Glomerular visceral epithelial cell (primary cell): ENCODE results near the gene SYMPK.

Source experiments
- DNase-seq: peaks from one replicate; pipeline ENCODE4 v3.0.0-alpha.2; 2016; ENCODE audit errors: extremely low spot score

Gene SYMPK

DNA sequence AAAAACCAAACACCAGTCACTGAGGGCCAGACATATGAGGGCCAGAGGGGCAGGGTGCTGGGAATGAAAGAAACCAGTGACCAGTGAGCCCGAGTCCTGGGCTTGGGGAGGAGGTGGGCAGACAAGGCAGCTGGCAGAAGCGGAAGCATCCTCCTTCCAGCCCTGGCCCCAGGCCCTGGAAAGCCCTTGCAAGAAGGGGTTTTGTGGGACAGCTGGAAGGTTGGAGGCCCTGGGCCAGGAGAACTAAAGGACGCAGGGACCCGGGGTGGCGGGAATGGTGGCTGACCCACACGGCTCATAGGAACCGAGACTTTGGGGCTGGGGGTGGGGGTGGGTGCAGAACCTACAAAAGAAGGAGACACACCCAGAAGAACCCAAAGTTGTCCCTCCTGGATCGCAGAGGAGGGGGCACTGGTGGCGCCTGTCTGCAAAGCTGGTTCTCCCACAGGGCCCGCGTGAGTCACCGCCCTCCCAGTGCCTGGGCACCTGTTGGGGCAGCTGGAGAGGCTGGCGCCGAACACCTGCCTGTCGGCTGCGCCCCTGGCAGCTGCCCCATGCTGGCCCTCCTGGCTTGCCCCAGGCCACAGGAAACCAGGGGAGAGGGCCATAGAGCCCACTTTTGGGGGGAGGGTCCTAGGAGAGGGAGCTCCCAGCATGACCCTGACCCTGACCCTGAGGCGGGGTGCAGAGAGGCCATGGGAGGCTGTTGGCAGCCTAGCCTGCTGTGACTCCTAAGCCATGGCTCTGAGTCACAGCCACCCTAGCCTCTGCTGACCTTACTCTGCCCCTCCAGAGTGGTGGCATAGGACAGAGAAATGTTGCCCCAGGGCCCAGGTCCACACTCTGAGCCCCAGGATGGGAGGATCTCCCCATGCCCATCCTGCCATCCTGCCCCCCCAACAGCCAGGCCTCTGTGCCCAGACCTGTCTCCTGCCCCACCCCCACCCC, 81.5 kb downstream of the SYMPK start:
- DNase-seq: no peak

DNA sequence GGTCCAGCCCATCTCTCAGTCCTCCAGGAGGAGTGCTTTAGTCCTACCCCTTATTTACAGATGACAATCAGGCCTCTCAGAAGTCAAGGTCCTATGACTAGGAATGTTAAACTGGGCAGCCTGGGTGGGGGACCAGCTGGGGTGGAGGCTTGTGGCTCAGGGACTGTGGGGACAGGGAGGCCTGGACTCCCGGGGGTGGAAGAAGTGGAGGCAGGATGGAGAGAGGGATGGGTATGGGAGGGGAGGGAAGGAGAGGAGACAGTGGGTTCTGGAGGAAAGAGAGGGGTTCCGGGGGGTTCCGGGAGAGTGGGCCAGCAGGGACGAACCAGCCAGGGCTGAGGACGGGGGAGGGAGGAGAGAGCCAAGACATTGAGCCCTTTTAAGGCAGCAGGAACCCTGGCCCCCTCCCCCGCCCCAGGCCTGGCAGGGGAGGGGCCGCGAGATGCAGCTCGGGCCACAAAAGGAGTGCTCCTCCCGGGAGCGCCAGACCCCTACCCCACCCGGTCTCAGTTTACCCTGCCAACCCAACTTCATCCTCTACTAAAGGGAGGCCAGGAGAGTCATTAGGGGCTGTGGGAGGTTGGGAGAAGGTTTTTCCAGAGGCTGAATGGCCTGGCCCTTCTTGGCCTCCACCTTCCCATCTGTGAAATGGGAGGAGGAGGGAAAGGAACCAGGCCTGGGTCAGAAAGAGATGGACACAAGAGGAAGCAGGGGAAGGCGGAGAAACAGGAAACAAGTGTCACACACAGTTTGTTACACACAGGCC, 82.3 kb downstream of the SYMPK start:
- DNase-seq: no peak

DNA sequence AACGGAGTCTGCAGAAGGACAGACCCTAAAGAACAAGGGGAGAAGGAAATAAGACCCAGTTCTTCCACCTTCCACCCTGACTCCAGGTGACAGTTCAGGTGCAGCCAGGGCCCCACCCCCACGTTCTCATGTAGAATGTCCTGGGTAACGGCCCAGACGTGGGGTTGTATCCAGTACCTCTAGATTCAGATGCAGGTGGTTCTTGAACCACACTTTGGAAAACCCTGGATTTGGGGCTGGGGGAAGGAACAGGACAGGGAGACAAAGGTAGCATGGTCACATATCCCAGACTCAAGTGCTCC, 82.8 kb downstream of the SYMPK start:
- no peak for DNase-seq

DNA sequence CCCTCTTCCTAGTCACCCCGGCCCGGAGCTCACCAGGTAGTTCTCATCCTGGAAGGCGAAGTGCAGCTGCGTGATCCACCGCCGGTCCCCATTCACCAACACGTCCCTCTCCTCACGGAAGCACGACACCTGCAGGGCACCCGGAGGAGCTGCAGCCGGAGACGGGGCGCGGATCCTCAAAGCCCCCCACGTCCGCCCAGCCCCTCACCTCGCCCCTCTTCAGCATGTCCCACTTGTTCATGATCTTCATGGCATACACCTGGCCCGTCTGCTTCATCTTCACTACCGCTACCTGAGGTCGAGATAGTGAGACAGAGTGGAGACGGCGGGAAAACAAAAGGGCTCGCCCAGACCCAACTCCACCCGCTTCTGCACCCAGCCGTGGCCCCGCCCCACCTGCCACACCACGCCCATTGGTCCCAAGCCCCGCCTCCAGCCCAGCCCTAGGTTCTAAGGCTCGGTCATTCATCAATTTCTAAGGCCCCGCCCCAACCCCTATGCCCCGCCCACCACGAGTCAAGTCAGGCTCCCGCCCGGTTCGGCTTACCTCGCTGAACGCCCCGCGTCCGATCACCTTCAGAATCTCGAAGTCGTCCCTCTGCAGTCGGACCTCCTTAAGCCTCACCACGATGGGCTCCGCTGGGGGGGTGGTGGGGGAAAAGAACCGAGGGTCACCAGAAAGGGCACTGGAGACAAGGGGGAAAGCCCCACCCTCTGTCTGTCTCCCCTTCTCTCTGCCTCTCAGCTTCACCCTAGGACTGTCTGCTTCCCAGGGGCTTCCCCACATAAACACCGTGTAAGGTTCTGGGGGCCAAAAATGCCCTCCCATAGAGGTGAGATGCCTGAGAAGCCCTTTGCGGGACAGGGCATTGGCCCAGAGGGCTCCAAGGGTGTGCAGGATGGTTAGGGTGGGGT, 83.5 kb downstream of the SYMPK start:
- peak; percentile 48 for DNase-seq

DNA sequence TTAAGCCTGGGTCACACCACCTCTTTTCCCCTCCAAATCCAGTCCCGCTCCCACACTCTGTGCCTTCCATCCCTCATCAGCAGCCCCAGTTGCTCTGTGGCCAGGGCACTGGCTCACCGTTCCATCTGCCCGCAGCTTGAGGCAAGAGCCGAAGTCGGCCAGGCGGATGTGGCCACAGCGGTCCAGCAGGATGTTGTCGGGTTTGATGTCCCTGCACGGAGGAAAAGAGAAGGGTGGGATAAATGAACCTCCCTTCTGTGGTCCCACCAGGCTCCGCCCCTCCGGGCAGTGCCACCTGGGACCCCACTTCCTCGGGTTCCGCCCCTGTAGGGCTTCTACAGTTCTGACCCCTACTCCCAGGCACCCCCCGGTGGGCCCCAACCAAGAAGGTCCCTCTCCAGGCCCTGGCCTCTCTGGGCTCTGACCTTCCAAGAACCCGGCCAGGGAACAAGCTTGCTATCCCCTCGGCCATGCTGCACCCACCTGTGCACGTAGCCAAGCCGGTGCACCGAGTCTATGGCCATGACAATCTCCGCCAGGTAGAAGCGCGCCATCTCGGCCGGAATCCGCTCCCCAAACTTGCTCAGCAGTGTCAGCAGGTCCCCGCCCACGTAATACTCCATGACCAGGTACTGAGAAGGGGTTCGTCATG, 84.8 kb downstream of the SYMPK start:
- DNase-seq: no peak

DNA sequence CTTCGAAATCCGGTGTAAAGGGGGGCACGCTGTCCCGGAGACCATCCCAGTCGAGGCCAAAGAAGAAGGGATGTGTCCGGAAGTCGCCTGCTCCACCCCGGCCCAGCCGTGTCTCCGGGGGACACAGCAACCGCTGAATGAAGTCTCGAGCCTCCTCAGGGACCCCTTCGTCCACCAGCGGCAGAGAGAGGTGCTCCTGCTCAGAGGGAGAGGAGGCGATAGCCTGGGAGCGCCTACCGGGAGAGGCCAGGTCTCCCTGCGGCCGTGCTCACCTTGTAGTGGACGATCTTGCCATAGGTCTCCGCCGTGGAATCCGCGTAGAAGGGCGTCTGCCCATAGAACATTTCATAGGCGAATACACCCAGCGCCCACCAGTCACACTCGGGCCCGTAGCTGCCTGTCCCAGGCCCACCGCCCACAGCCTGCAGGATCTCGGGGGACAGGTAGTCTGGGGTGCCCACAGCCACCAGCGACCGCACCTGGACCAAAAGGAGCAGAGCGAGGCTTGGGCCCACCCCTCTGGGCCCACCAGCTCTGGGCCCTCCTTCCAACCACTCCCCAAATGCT, 85.5 kb downstream of the SYMPK start:
- no peak for DNase-seq

DNA sequence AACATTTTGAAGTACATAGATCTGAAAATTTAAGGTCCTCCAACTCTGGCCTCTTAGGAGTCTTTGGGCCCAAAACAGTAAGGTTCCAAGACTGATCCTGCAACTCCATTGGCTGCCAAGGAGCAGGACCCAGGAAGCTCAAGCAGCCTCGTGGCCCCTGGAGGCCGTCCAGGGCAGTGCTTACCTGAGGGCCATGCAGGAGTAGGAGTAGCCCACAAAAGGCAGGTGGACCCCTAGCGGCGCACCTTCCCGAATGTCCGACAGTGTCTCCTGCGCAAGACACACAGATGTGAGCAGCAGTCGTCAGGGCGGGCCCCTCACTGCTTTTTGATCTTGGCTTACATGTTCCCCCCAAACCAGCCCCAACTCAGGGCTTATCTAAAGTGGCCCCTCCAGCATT, 88.2 kb downstream of the SYMPK start:
- DNase-seq: no peak

DNA sequence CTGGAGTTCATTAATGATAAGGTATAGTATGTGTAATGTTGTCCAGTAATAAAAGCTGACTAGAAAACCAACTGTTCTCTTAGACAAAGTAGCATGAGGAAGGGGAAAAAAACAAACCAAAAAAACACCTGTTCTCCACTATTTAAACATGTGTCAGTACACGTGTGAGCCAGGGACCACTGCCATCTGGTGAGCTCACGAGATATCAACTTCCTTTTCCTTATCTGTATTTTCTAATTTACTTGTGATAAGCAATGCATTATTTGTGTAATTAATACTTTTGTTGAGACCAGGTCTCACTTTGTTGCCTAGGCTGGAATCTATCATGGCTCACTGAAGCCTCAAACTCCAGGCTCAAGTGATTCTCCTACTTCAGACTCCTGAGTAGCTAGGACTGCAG, 89.6 kb downstream of the SYMPK start:
- DNase-seq: no peak

DNA sequence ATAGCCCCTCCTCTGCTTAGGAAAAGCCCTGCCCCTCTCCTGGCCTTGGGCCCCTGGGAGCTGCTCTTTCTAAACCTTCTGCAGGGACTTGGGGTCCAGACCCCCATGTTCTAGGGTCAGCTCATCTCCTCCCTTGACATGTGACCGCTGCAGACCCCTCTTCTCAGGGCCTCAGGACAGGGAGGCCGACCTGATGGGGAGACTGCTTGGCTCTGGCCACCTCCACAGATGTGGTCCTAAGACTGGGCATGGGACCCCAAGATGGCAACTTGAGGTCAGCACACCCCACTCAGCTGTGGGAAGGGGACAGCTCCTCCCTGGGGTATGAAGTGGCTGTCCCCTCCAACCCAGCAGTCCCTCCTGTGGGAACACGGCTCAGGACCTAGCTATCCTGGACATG, 90.0 kb downstream of the SYMPK start:
- no peak for DNase-seq

DNA sequence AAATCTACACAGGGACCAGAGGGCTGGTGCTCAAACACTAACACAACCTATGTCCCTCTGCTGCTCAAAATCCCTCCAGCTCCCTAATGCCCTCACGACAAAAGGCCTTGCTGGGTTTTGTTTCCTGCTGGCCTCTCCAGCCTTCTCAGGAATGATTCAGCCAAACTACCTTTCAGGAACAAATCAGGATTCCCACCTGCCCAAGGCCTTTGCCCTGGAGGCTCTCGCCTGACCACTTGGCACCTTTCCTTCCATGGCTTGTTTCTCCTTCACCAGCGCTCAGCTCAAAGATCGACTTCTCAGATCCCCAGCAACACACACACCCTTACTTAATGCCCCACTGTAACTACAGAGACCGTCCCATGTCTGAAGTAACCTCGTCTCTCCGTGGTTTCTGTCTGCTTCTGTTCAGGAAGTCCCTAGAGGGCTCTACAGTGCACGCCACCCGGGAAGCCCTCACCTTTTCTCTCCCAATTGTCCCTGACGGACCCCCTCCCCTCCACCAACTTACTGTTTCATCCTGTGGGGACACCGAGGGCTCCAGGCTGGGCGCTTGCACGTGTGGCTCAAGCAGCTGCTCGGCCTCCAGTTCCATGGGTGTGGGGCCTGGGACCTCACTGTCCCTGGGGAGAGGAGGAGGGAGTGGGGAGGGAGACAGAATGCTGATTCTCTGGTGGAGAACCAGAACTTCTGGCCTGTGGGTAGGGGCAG, 90.7 kb downstream of the SYMPK start:
- no peak for DNase-seq

DNA sequence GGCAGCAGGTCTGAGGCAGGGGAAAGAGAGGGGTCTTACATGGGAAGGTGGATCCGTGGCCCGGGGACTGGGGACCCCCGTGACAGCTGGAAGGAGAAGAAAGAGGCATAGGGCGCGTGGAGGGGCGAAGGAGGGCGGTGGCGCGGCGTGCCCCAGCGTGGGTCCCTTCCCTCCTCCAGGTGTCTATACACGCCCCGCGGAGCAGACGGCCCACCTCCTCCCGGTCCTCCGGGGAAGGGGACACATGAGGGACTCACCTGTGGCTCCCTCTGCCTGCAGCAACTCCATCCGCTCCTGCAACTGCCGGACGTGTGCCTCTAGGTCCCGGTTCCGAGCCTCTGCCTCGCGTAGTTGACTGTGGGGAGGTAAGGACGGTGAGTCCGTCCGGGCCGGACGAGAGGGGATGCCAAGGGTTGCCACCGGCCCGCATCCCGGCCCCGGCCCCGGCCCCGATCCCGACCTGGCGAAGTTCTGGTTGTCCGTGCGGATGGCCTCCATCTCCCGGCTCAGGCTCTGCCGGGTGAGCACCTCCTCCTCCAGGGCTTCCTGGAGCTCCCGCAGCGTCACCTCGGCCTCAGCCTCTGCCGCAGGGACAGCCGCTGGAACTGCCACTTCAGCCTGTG, 91.5 kb downstream of the SYMPK start:
- no peak for DNase-seq

DNA sequence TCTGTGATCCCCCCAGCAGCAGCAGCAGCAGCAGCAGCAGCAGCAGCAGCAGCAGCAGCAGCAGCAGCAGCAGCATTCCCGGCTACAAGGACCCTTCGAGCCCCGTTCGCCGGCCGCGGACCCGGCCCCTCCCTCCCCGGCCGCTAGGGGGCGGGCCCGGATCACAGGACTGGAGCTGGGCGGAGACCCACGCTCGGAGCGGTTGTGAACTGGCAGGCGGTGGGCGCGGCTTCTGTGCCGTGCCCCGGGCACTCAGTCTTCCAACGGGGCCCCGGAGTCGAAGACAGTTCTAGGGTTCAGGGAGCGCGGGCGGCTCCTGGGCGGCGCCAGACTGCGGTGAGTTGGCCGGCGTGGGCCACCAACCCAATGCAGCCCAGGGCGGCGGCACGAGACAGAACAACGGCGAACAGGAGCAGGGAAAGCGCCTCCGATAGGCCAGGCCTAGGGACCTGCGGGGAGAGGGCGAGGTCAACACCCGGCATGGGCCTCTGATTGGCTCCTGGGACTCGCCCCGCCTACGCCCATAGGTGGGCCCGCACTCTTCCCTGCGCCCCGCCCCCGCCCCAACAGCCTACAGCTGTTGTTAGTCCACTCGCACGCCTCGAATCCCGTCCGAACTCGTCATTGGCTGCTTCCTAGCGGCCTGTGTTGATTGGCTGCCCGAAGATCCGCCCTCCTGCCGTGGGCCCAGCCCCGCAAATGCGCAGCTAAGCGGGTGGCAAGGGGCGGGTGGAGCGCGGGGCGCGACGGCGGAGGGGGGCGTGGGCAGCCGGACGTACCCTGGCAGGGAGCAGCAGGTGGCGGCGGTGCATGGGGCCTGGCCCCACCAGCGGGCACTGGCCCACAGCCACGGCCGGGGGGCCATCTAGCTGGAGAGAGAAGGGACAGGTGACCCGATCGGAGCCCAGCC, 92.5 kb downstream of the SYMPK start:
- DNase-seq: peak; percentile 98

DNA sequence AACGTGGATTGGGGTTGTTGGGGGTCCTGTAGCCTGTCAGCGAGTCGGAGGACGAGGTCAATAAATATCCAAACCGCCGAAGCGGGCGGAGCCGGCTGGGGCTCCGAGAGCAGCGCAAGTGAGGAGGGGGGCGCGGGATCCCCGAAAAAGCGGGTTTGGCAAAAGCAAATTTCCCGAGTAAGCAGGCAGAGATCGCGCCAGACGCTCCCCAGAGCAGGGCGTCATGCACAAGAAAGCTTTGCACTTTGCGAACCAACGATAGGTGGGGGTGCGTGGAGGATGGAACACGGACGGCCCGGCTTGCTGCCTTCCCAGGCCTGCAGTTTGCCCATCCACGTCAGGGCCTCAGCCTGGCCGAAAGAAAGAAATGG, 93.1 kb downstream of the SYMPK start:
- DNase-seq: no peak

DNA sequence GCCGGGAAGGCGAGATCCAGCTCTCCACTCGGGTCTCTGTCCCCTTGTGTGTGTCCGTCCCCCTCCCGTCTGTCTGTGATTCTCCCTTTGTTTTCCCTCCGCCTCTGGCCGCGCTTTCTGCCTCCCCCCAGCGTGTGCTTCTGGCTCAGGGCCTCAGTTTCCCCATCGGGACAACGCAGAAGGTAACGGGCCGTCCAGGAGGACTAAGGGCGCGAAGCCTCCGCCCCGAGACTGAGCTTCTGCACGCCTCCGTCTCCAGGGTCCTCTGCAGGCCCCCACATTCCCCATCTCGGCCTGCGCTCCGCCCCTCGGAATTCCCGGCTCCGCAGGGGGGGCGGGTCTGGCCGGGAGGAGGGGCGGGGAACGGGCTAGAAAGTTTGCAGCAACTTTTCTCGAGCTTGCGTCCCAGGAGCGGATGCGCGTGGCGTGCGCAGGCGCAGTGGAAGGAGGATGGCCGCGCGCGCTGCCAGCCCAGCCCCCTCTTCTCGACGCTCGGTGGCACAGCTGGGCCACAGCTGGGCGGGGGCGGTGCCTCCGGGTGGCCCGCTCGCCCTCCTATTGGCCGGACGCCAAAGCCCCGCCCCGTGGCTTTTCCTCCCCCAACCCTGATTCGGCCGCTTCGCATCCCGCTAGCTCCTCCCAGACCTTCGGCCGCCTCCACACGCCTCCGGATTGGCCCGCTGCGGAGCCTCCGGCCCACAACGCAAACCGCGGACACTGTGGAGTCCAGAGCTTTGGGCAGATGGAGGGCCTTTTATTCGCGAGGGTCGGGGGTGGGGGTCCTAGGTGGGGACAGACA, 93.8 kb downstream of the SYMPK start, which contains the start of gene SIX5:
SIX5 (minus strand) TSS at position 269 of the 799 bp plus-strand sequence. CDS start 408 bp downstream, outside the sequence.
- peak; percentile 99 for DNase-seq

DNA sequence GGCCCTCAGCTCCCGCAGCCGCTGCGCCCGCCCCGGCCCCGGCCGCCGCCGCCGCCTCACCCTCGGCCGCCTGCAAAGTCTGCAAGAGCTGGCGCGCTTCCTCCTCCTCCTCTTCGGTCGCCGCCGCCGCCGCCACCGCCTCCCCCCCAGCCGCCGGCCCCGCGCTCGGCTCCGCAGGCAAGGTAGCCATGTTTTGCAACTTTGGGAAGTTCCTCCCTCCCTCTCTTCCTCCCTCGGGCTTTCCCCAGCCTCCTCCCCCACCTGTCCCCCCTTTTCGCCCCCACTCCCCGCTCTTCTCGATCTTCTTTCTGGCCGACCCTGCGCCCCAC, 94.3 kb downstream of the SYMPK start:
- peak; percentile 63 for DNase-seq

DNA sequence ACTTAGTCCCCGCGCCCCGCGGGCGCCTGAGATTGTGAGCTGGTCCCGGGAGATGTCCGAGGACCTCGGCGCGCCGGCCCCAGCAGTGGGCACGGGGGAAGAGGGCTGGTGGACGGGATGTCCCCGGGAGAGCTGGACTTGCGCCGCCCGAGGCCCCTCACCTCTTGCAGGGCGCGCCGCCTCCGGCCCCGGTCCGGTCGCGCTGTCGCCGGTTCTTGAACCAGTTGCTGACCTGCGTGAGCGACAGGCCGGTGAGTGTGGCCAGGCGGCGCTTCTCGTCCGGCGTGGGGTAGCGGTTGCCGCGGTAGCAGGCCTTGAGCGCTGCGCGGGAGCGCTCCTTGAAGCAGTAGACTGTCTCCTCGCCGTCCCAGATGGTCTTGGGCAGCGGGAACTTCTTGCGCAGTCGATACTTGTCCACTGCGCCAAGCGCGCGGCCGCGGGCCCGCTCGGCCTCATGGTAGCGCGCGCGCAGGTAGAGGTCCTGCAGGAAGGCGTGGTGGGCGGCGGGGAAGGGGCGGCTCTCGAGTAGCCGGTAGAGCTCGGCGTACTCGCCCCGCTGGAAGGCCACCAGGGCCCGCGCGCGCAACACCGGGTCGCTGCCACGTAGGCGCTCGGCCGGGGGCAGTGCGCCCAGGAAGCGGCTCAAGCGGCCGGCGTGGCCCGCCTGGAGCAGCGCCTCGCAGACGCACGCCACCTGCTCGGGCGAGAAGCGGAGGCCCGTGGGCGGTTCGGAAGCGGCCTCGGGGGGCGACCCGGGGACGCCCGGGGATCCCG, 94.9 kb downstream of the SYMPK start:
- DNase-seq: peak; percentile 73

DNA sequence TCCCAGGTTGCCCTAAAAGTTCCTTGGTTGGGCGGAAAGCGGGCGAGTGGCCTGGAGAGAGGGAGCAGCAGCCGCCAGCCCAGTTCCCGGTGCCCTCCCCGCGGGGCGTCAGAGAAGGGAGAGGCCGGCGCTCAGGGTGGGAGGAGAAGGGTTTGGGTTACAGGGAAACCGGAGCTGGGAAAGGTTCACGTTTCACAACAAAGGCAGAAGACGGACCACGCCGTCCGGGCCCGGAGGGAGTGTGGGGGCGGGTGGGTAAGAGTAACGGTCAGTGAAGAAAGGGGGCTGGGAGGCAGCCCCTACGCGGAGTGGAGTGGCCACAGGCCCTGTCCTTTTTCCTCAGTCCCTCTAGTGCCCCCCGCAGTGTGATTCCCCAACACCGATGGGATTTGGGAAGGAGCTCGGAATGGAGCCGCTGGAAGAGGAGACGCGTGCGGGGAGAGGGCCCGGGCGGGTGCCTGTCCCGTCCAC, 95.5 kb downstream of the SYMPK start:
- peak; percentile 82 for DNase-seq
